GM23338 (cell line): ENCODE results near the gene INPP5A. TPM values are rescaled to one million over a fixed set of nuclear protein-coding genes. Genes with fewer than 3 reads are reported as not detected.

Experiments
- ATAC-seq: fragments of 200-7000 bp; cut with Tn5 transposase; 3 replicates; pipeline ENCODE4 v1.9.1; 2020
- DNase-seq: peaks from one replicate; pipeline ENCODE4 v3.0.0-alpha.2; 2015; ENCODE audit warnings: low spot score
- H2AFZ ChIP-seq: fragments of 200-600 bp; sonication (generic); 2 replicates; pipeline ENCODE4 v1.8.0; 2016; ENCODE audit warnings: antibody characterized with exemption, mild to moderate bottlenecking, moderate library complexity
- H3F3A ChIP-seq: fragments of 200-600 bp; sonication (generic); replicated peaks from 2 replicates; pipeline ENCODE4 v1.8.0; 2017; ENCODE audit warnings: antibody characterized with exemption, mixed run types, low read depth
- H3K27ac ChIP-seq: fragments of 200-600 bp; sonication (generic); 2 replicates; pipeline ENCODE4 v1.6.1; 2016; ENCODE audit warnings: low read depth
- H3K27me3 ChIP-seq: fragments of 200-600 bp; sonication (generic); 2 replicates; pipeline ENCODE4 v1.8.0; 2016; ENCODE audit warnings: mild to moderate bottlenecking, mixed run types, moderate library complexity; ENCODE audit not compliant: insufficient read depth
- H3K36me3 ChIP-seq: fragments of 200-600 bp; sonication (generic); 2 replicates; pipeline ENCODE4 v1.8.0; 2016; ENCODE audit warnings: mild to moderate bottlenecking; ENCODE audit not compliant: insufficient read depth
- H3K4me1 ChIP-seq: fragments of 200-600 bp; sonication (generic); 2 replicates; pipeline ENCODE4 v1.8.0; 2016; ENCODE audit warnings: mild to moderate bottlenecking, moderate library complexity; ENCODE audit not compliant: insufficient read depth
- H3K4me2 ChIP-seq: fragments of 200-600 bp; sonication (generic); 2 replicates; pipeline ENCODE4 v1.7.1; 2017; ENCODE audit warnings: mixed run types
- H3K4me3 ChIP-seq: fragments of 200-600 bp; sonication (generic); 2 replicates; pipeline ENCODE4 v1.6.1; 2016; ENCODE audit warnings: mixed run types
- H3K79me2 ChIP-seq: fragments of 200-600 bp; sonication (generic); replicated peaks from 2 replicates; pipeline ENCODE4 v1.8.0; 2017; ENCODE audit warnings: mild to moderate bottlenecking; ENCODE audit not compliant: insufficient read depth
- H3K9me2 ChIP-seq: fragments of 200-600 bp; sonication (generic); 2 replicates; pipeline ENCODE4 v1.8.0; 2017; ENCODE audit not compliant: insufficient read depth
- H4K20me1 ChIP-seq: fragments of 200-600 bp; sonication (generic); replicated peaks from 2 replicates; pipeline ENCODE4 v1.8.0; 2017; ENCODE audit warnings: mild to moderate bottlenecking; ENCODE audit not compliant: insufficient read depth
- H3K27ac Mint-ChIP-seq: 2 replicates; pipeline ENCODE4 v1.8.0; 2020; ENCODE audit warnings: inconsistent platforms, mild to moderate bottlenecking, moderate library complexity, mixed read lengths
- H3K27me3 Mint-ChIP-seq: 3 replicates; pipeline ENCODE4 v1.8.0; 2022; ENCODE audit warnings: low read depth, mild to moderate bottlenecking, moderate library complexity, mixed read lengths, inconsistent platforms; ENCODE audit not compliant: insufficient read depth, poor library complexity
- H3K36me3 Mint-ChIP-seq: 3 replicates; pipeline ENCODE4 v1.8.0; 2021; ENCODE audit warnings: low read depth, mild to moderate bottlenecking, inconsistent platforms, moderate library complexity, mixed read lengths
- H3K4me1 Mint-ChIP-seq: 3 replicates; pipeline ENCODE4 v1.8.0; 2020; ENCODE audit warnings: mild to moderate bottlenecking, inconsistent platforms, mixed read lengths
- H3K4me3 Mint-ChIP-seq: 3 replicates; pipeline ENCODE4 v1.8.0; 2021; ENCODE audit warnings: moderate library complexity, mild to moderate bottlenecking, inconsistent platforms, mixed read lengths
- H3K9me3 Mint-ChIP-seq: 3 replicates; pipeline ENCODE4 v1.8.0; 2020; ENCODE audit warnings: moderate library complexity, mild to moderate bottlenecking, inconsistent platforms, mixed read lengths
- CREB1 ChIP-seq: fragments of 250-450 bp; sonication (Bioruptor Pico); IDR thresholded peaks from 2 replicates; pipeline ENCODE4 v1.5.0; 2020; ENCODE audit warnings: low read depth, mild to moderate bottlenecking, moderate library complexity
- EZH2 ChIP-seq: fragments of 200-600 bp; sonication (generic); IDR thresholded peaks from one replicate; pipeline ENCODE4 v1.8.0; 2017; ENCODE audit warnings: antibody characterized with exemption, mild to moderate bottlenecking, low read depth; ENCODE audit not compliant: unreplicated experiment
- JUNB ChIP-seq: IDR thresholded peaks from one replicate; pipeline ENCODE4 v1.6.1; 2016; ENCODE audit warnings: antibody characterized with exemption; ENCODE audit not compliant: unreplicated experiment
- NANOG ChIP-seq: IDR thresholded peaks from 2 replicates; pipeline ENCODE4 v1.6.1; 2016; ENCODE audit warnings: antibody characterized with exemption, borderline replicate concordance
- REST ChIP-seq: IDR thresholded peaks from one replicate; pipeline ENCODE4 v1.6.1; 2018; ENCODE audit warnings: antibody characterized with exemption; ENCODE audit not compliant: unreplicated experiment
- ZNF331 ChIP-seq: fragments of 250-450 bp; sonication (Bioruptor Pico); IDR thresholded peaks from 2 replicates; pipeline ENCODE4 v1.5.0; 2020; ENCODE audit warnings: low read depth, mild to moderate bottlenecking, moderate library complexity
- ZNF462 ChIP-seq: fragments of 250-450 bp; sonication (Bioruptor Pico); IDR thresholded peaks from 2 replicates; pipeline ENCODE4 v1.5.0; 2020; ENCODE audit warnings: mild to moderate bottlenecking, moderate library complexity
- polyA plus RNA-seq: library from polyadenylated mRNA; unstranded; fragments of >200 nt; fragmentation: Nextera tagmentation; extraction: Ambion mirVana; gene quantifications from 2 replicates; pipeline ENCODE4 v1.2.1, GENCODE V29; 2016
- total RNA-seq: library from RNA; depleted of rRNA; stranded (reverse); fragments of >200 nt; shearing (Covaris generic); gene quantifications from 2 replicates; pipeline ENCODE4 v1.2.3, GENCODE V29; 2014

Gene INPP5A
- total and polyA plus RNA-seq, 2 experiments from 2014 or later = 5.9 to 40.6 TPM

GRCh38 chr10:132535065-132535651, 2.4 kb upstream of the INPP5A start (continued):
- TF ChIP-seq REST = no peak
- TF ChIP-seq JUNB = no peak
- no peak for TF ChIP-seq CREB1 (CRISPR knock-in tag)

- peaks cover 22% of the 10 kb centered on the region for H3K27me3 Mint-ChIP-seq
- H3K4me3 Mint-ChIP-seq = peak overlapping the region; percentile 75
- Histone ChIP-seq H3K9me2 (no peaks in the 10 kb centered on the region), H3K4me2 (peak overlapping the region; percentile 76), H2AFZ (no peak overlapping the region; the same call in 1 of the 2 replicates), H3K4me1 (peaks cover 11% of the 10 kb centered on the region; the same call in 1 of the 2 replicates), H3F3A (no peaks in the 10 kb centered on the region), H3K27ac (no peak overlapping the region), H3K27me3 (peaks cover 10% of the 10 kb centered on the region), H4K20me1 (peaks cover 17% of the 10 kb centered on the region), H3K36me3 (no peaks in the 10 kb centered on the region), H3K79me2 (peaks cover 20% of the 10 kb centered on the region), H3K4me3 (peak overlapping the region; percentile 57)
- H3K27ac Mint-ChIP-seq = no peak overlapping the region
- H3K9me3 Mint-ChIP-seq = peaks cover 5% of the 10 kb centered on the region; the same call in 1 of the 3 replicates
- DNase-seq (no peak), ATAC-seq (peak; percentile 5)
- H3K4me1 Mint-ChIP-seq = peaks cover 42% of the 10 kb centered on the region
- no peak for TF ChIP-seq ZNF331 (CRISPR knock-in tag)
- no peak for TF ChIP-seq CREB1 (CRISPR knock-in tag)
- TF ChIP-seq EZH2 = no peak
- TF ChIP-seq JUNB = no peak
- TF ChIP-seq ZNF462 (CRISPR knock-in tag) = no peak
- TF ChIP-seq NANOG = no peak
- TF ChIP-seq REST = no peak
- no peaks in the 10 kb centered on the region for H3K36me3 Mint-ChIP-seq
These were observed 1.2 kb upstream of the INPP5A start for GRCh38 chr10:132536241-132536876.
